Fibroblast of the conjunctiva (primary cell): ENCODE results near the gene PYGM.

ENCODE experiments used
- DNase-seq: peaks from one replicate; pipeline ENCODE4 v3.0.0-alpha.2; 2010; ENCODE audit warnings: low read depth

Gene PYGM

DNA sequence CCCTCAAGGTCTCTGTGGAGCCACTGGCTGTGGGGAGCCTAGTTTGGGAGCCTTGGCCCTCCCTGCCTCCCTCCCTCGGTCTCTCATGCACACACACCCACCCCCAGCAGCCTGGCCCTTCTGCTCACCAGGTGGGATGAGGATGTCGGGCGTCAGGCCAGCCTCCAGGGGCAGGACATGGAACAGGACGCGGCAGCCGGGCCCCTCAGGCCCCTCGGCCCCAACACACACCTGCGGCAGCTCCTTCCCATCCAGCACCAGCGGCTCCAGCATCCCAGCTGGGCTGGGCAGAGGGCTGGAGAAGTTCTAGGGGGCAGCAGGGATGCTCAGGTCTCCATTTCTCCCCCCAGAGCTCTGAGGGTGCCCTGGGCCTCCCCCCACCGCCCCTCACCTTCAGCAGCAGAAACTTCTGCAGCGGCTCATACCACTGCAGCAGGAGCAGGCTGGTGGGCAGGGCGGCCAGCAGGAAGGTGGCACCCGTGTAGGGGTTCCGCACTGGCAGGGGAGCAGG, 32.1 kb upstream of the PYGM start:
- DNase-seq: no peak

DNA sequence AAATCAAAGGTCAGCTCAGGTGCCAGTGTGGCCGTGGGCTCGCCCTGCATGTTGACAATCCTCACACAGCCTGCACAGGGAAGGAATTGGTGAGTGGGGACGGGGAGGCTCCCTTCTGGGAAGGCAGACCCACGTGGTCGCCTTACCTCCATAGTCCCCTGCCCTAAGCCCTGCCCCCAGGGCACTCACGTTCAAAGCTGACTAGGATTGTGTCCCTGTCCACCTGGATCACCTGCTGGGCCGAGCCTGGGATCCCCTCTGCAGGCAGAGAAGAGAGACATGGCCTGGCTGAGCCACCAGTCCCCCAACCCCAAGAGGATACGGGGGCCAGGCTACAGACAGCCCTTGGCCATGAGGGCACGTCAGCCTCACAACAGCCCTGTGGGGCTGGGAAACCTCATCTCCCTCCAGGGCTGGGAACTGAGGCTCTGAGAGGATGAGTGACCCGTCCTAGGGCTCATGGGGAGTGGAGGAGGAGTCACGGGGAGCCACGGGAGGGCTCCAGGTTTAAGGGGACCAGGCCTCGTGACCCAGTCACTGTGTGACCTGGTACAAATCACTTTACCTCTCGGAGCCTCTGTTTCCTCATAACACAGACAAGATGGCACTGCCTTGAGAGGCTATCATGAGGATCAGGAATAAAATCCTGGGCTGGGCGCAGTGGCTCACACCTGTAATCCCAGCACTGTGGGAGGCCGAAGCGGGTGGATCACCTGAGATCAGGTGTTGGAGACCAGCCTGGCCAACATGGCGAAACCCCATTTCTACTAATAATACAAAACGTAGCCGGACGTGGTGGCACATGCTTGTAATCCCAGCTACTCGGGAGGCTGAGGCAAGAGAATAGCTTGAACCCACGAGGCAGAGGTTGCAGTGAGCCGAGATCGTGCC, 30.7 kb upstream of the PYGM start:
- DNase-seq: no peak

DNA sequence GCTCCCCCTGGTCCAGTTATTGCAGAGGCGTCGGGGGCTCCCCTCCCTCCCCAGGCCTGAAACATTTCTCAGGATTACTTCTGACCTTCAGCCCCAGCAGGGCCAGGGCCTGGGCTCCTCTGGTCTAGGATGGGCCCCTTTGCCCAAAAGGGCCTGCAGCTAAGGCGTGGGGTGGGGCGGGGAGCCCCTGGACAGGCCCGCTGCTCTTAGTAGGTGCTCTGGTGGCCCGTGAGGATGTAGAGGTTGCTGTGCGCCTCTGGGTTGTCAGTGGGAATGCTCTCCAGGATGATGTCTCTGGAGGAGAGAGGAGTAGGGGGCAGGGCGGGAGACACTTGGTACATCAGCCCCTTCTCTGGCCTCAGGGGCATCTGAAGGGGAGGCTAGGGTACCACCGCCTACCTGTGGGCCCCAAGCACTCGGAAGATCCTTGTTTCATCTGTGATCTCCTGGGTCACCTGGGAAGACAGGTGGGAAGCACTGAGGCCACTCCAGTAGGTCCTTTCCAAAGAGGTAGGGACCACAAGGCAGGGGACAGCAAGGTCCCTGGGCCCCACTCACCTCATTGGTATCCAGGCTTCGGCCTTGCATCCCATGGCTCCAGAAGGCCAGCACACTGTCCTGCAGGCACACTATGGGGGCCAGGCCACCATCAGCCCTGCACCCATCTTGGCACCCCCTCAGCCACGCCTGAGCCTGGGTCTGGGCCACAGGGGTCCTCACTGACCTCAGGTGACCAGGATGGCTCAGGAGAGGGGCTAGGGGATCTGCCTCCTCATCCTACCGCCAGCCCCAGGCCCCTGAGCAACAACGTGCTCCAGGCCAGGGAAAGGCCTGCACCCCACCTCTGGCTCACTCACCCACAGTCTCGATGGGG, 29.8 kb upstream of the PYGM start:
- no peak for DNase-seq

DNA sequence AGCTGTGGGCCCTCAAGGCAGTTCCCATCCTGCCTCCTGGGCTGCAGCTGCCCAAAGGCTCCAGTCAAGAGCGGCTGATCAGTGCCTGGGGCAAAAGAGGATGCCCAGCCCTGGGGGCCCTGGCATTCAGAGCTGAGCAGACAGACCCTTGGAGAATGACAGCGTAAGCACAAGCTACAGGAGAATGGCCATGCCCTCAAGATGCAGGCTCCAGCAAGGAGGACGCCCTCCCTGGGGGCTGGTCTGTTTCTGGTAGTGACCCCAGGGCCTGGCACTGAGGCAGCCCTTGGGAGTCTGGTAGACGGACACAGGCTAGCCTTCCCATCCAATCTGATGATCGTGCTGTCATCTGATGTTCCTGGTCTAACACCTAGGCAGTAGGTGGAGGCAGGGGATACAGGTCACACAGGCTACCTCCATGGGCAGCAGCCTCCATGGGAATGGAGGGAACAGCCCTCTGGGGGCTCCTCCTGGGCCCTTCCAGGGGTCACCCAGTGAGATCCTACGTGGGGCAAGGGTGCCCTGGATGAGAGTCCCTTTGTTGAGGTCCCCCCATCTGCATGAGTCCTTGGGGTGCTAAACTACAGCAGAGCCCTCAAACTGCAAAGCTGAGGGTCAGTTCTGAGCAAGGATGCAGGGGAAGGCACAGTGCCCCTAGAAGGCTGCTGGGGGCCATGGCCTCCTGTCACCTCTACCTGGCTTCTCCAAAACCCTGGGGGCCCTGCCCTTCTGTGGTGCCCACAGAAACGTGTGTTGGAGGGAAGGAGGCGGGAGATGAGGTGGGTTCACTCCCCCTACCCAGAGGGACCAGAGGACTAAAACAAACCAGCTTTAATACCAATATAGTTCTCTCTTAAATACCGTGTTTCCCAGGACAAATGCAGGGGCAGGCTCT, 28.8 kb upstream of the PYGM start:
- DNase-seq: no peak

DNA sequence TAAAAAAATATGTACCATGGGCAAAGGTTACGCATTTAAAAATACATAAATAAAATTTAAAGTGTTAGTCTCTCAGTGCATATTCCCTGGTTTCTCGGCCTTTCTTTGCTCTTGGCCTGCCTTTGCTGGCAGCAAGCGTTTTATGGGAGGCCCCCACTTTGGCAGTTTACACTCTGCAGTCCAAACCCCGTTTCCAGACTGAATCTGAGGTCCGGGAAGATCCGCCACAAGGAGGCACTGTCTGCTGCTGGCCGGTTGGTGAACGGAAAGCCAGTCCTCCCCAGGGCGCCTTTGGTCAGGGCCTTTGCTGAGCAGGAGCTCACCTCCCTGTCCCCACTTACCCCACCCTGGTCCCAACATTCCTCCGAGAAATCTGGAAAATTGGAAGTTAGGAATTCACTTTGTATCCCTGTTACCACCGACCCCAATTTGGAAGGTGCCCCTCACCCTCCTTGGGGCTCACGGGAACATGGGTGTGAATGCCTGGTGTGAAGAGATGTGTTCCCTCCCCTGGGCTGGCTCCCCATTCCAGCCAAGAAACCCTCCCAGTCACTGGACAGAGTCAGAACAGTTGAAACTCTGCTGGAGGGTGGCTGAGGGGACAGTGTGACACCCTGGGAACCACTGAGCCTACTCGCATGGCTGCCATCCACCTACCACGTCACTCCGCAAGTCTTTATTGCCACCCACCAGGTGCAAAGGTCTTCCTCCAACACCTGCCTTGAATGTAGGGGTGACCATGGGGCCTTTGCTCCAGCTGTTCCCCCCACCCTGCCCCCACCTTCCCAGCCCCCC, 27.9 kb upstream of the PYGM start:
- peak; percentile 16 for DNase-seq

DNA sequence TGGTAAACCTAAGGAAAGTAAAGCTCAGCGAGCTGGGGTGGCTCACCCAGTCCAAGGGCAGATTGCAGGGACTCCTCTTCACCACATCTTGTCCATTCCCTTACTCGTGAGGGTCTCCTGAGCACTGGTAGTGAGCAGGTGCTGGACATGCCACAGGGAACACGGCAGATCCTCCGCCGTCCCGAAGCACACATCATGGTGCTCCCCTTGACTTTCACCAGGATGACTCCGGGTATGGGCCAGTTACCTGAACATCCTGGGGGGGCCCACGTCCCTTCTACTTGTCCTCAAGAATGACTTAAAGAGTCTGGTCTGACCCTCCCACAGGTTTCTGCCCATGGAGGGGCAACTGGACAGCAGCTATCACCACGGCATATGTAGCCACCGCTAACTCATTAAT, 26.5 kb upstream of the PYGM start:
- no peak for DNase-seq

DNA sequence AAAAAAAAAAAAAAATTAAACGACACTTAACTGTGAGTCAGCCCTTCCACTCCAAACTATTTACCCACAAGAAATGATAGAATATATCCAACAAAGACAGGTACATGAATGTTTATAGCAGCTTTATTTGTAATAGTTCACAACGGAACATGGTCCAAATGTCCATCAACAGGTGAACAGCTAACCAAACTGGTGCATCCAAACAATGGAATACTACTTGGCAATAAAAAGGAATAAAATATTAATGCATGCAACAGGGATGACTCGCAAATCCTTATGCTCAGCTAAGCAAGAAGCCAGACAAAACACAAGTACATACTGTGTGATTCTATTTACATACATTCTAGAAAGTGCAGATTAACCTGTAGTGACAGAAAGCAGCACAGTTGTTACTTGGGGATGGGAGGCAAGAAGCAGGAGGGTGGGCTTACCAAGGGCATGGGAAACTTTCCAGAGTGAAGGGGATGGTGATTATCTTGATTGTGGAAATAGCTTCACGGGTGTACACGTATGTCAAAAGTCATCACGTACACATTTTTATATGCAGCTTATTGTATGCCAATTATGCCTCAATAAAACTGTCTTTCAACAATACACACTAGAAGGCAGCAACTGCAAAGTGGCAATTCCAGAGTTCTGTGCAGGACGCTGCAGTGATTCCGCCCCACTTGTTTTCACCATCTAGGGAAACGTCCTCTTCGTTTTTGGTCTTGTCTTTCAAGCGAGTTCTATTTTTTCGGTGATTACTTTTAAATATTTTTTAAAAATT, 25.2 kb upstream of the PYGM start:
- DNase-seq: no peak

DNA sequence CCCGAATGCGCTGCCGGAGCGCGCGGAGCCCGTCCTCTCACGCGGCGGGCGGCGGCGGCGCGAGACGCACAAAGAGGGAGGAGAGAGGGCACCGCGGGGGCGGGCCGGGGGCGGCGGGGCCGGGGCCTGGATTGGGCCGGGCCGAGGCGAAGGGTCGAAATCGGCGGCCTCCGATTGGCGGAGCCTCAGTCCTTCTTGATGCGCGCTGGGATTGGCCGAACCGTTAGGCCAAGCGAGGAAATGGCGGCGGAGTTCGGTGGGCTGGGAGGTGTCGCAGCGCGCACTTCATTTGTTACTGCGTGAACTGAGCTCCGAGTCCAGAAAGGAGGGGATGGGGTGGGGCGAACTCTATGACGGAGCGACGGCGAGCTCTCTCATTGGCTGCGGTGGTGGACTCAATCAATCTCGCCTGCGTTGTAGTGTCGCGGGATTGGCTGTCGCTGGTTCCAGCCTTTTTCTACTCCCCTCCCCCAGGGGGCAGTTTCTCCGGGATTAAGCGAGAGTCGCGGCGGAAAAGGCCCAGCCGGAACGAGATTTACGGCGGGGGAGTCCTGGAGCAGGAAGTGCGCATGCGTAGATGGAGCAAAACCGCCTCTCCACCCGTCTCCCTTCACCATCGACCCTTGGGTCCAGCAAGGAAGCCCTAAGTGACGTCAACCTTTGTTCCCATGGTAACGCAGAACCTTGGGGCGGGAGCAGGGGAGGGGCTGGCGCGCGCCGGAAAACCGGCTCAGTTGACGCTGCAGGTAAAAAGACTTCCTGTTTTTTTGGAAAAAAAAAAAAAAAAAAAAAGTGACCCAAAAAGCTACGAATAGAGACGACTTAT, 18.9 kb upstream of the PYGM start, which contains the start of gene SF1:
SF1 (minus strand) TSS at position 70 of the 826 bp plus-strand sequence. CDS start 150 bp downstream, outside the sequence.
- peak; percentile 100 for DNase-seq

DNA sequence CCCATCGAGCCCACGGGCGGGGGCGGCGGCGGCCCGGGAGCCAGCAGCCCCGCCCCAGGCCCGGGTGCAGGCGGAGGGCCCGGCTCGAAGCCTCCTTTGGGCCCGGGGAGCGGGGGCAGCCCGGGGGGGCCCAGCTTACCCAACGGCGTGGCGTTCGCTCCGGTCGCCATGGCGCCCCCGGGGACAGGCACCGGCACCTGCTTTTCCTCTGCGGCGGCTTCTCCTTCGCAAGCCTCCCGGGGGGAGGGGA, 18.4 kb upstream of the PYGM start:
- DNase-seq: no peak

DNA sequence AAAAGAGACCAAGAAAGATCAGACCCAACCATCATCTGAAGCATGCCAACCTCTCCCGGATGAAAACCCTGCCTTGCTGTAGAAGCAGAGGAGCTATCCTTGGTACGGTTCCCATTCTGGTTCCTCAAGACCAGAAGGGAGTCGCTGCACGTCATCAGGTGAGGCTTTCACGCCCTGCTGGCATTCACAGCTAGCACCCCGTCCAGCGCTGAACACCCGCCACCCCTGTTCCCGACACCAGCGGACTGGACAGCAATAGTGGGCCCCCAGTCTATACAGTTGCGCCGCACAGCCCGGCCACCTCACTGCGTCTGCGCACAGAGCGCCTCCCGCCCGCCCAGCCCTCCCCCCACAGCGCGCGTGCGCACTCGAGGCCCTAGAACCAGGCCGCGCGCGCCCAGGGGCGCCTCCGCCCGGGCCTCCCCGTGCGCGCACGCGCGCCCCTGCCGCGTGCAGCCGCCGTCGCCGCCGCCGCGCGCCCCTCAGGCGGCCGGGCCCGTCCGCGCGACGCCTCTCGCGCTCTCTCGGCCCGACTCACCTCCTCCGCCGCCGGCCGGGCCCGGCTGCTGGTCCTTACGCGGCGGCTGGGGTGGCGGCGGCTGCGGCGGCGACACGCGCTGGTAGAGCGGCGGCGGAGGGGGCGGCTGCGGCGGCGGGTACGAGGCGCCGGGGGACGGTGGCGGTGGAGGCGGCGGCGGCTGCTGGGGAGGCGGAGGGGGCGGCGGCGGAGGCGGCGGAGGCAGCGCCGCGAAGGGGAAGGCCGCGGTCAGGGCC, 17.9 kb upstream of the PYGM start:
- peak; percentile 48 for DNase-seq

DNA sequence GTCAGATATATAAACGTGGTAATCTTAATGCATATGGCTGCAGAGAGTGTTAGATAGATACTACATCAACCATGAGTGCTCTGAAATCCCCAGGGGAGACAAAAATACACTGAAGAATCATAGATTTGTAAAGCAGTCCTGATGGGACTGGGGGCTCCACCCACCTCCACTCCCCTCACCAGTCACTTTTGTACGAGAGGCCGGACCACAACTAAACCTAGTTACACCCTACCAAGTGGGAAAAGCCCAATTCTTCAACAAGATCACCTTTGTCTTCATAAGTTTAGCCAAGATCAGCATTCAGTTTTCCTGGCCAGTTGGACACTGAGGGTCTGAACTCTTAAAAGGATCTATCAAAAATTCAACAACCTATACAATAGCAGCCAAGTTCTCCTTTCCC, 17.1 kb upstream of the PYGM start:
- DNase-seq: no peak

DNA sequence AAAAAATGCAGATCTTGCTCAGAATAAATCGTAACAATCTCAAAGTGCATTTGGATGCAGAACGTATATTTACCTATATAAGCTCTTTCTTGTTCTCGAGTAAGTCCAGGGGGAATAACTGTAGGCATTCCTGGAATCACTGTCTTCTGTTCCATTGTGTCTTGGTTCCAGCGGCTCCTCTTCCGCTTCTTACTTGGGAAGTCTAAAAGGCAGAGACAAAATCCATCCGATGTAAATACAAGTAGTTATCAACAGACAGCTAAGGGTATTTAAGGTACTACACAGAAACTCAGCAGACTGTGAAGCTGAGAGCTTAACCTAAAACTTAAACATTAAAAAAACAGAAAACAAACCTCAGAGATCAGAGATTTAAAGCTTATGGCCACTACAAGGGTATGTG, 16.7 kb upstream of the PYGM start:
- DNase-seq: no peak

DNA sequence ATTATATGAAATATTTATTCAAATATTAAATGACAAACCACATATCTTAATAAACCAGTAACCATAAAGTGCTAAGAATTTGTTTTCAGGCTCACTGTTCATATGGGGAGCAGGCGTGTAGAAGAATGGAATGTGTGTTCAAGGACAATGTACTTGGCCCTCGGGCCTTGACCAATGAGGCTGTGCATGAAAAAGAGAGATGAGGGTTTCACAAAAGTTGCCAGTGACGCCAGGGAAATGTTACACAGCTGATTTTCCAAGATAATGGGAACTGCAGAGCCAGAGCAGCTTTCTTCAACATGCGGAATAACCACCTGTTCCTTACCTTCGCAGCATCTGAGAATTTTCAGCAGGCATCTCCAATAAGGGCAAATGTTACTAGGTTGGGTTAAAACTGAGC, 14.4 kb upstream of the PYGM start:
- DNase-seq: no peak

DNA sequence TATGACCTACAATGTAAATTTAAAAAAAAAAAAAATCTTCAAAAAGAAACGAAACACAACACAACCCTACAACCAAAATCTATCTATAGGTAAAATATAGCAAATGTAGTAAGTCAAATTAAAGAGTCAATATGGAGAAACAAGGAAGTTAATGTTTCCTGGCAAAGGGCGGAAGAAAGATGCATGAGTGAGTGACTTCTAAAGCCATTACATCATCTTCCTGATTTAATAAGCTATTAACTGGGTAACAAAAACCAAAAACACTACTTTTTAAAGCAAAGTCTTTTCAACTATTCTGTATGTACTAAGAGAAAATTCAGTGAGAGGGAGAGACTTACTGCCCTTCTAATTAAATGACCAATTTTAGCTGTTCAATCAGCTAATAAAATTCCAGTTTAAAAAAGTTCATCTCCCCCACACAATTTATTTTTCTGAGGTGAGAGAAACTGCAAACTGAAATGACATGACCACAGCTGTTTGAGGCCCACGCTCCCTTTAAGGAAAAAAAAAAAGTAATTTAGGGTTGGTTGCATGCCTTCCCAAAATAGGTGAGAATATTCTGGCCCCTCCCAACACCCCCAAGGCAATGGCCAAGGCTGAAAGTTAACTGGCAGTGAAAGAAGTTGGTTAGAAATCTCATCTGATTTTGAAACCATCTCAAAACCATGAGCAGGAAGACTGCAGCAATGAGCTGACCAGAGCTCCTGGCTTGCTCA, 12.7 kb upstream of the PYGM start:
- DNase-seq: no peak

DNA sequence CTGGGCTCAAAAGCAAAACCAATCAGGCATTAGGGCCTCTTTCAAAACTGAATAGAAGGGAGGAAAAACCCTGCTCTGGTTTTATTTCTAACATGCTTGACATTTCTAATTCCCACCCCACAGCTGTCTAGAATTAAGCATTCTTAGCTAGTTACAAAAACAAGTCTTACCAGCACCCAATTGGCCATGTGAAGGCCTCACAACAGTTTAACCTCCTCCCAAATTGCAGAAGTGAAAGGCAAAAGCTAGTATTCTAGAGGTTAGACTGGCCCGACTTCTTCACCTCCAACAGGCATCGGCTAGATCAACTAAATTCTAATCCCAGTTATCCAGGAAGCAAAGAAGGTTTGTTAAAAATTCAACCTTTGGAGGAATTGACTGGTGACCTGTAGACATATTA, 12.1 kb upstream of the PYGM start:
- no peak for DNase-seq

DNA sequence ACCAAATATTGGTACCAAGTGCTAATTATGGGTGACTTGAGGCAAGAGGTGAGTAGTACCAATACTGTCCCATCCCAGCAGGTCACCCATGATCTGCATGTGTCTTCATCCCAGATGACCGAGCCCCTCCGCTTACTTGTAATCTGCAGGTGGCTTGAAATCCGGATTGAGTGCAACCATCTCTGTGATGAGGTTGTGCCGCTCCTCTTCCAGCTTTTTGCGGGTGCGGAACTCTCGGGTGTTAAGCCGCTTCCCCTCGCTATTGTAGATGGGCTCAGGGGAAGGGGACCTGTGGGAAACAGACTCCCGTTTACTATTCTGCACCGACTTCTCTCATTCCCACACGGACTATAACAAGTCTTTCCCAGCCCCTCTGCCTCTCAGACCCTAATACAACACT, 10.3 kb upstream of the PYGM start:
- DNase-seq: no peak

DNA sequence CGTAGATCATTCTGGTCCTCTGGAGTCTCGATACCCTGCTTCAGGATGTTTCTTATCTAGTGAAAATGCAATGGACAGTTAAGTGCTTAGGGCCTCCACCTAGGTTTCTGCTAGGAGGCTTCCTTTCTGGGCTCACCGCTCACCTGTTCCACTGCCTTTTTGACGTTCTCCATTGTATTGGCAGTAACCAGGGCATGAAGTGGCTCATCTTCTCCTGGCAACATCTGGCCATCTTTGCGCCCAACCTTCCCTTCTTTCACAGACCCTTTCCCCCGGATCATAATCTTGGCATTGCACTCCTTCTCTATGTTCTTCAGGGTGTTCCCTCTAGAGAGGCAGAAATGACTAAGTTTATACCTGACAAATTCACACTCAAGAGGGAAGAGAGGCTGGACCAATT, 9.5 kb upstream of the PYGM start:
- DNase-seq: no peak

DNA sequence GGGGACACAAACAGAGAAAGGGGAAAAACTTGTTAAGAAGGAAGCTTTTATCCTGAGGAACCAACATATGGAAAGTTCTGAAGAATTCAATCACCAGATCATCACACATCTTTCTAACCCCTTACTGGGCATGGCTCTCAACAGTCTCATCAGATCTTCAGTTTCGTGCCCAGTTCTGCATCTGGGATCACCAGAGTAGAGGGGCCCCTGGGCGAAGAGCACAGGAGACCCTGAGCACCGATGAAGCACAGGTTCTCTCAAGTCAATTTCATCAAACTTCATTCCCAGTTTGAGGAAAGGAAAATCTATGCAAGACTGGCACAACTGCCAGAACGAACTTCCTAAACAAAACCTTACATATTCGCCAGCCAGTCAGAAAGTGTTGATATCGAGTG, 8.5 kb upstream of the PYGM start:
- no peak for DNase-seq
